ENCODE measurements around the gene TSC22D1.

Gene TSC22D1

DNA sequence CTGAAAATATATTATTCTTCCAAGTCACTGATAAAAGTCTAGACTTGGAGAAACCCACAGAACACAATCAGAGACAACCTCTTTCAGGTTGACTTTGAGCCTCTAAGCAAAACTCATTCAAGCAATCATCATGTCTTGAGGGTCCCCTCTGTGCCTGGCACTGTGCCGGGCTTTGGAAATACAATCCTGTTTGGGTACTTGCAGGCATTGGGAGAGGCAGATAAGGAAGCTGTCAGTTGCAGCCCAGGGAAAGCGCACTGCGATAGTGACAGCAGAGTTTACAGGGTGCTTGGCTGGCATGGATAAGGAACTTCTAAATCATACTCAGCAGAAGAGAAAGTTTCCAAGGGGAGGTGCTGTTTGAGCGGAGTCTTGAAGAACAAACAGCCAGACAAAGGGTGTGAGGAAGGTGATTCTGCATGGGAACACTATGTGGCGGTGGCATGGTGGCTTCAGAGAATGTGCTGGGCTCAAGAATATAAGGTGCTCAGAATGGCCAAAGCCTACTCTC is 193.4 kb downstream of the TSC22D1 start:
- DNase-seq (ENCODE audit: low read depth) = no peak

Data from activated T-cell treated with anti-CD3 and anti-CD28 coated beads for 24 hours (primary cell).